HEK293 (cell line): ENCODE results near the gene CTNNBL1.

ENCODE experiments used
- CTCF ChIA-PET: fragments of 350-600 bp; formaldehyde crosslinking; extraction: SDS; loops from one replicate; lab custom pipeline; 2021; ENCODE audit warnings: antibody characterized with exemption; lab: Yijun Ruan, JAX
- POLR2A ChIA-PET: fragments of 300-600 bp; formaldehyde crosslinking; extraction: SDS; loops from one replicate; lab custom pipeline; 2020; ENCODE audit warnings: antibody characterized with exemption, inconsistent platforms; lab: Yijun Ruan, JAX
- H3K27ac ChIP-seq: fragments of 200-500 bp; sonication (Bioruptor generic); 2 replicates; pipeline ENCODE4 v1.5.1; 2014; ENCODE audit warnings: low read depth, low read length, control low read depth, inconsistent platforms; ENCODE audit errors: extremely low read depth
- H3K36me3 ChIP-seq, 2 experiments: fragments of 200-500 bp in 1 of 2; sonication (Bioruptor generic) in 1 of 2; 1 replicate in 1 of 2; 2 replicates in 1 of 2; pipeline ENCODE4 v1.5.1; 2014 to 2017; ENCODE audit warnings: inconsistent platforms in 2 of 2, low read length in 2 of 2; ENCODE audit not compliant: control insufficient read depth in 2 of 2, insufficient read depth in 1 of 2
- H3K4me1 ChIP-seq: fragments of 200-500 bp; sonication (Bioruptor generic); 2 replicates; pipeline ENCODE4 v1.5.1; 2014; ENCODE audit warnings: mild to moderate bottlenecking, low read length, inconsistent platforms; ENCODE audit not compliant: control insufficient read depth, insufficient read depth
- H3K4me3 ChIP-seq: 2 replicates; pipeline ENCODE4 v1.5.1; 2011; ENCODE audit warnings: low read depth, mild to moderate bottlenecking, control low read depth, low read length, moderate library complexity
- H3K9me3 ChIP-seq: fragments of 200-500 bp; sonication (Bioruptor generic); 2 replicates; pipeline ENCODE4 v1.5.1; 2014; ENCODE audit warnings: low read depth, low read length, inconsistent platforms; ENCODE audit not compliant: control insufficient read depth, insufficient read depth
- GLI4 ChIP-seq: fragments of 450-650 bp; formaldehyde crosslinking; IDR thresholded peaks from 2 replicates; pipeline ENCODE4 v1.5.1; 2016; ENCODE audit warnings: missing biosample characterization, missing genetic modification characterization
- IKZF3 ChIP-seq: fragments of 450-650 bp; IDR thresholded peaks from 2 replicates; pipeline ENCODE4 v1.5.0; 2018; ENCODE audit warnings: missing biosample characterization, mild to moderate bottlenecking, missing genetic modification characterization, moderate library complexity
- SP2 ChIP-seq: fragments of 450-650 bp; formaldehyde crosslinking; IDR thresholded peaks from 2 replicates; pipeline ENCODE4 v1.5.1; 2016; ENCODE audit warnings: missing biosample characterization, missing genetic modification characterization
- SP7 ChIP-seq: fragments of 450-650 bp; formaldehyde crosslinking; IDR thresholded peaks from 2 replicates; pipeline ENCODE4 v1.5.1; 2016; ENCODE audit warnings: missing biosample characterization, missing genetic modification characterization
- WT1 ChIP-seq: fragments of 450-650 bp; formaldehyde crosslinking; IDR thresholded peaks from 2 replicates; pipeline ENCODE4 v1.5.1; 2016; ENCODE audit warnings: missing biosample characterization, missing genetic modification characterization
- ZBTB7A ChIP-seq: fragments of 450-650 bp; formaldehyde crosslinking; IDR thresholded peaks from 2 replicates; pipeline ENCODE4 v1.5.1; 2016; ENCODE audit warnings: low read depth, missing biosample characterization, missing genetic modification characterization
- ZEB2 ChIP-seq: fragments of 450-650 bp; formaldehyde crosslinking; IDR thresholded peaks from 2 replicates; pipeline ENCODE4 v1.5.1; 2016; ENCODE audit warnings: missing biosample characterization, missing genetic modification characterization
- ZFP69B ChIP-seq: fragments of 450-650 bp; formaldehyde crosslinking; IDR thresholded peaks from 2 replicates; pipeline ENCODE4 v1.5.1; 2016; ENCODE audit warnings: missing biosample characterization, missing genetic modification characterization
- ZNF138 ChIP-seq: fragments of 450-650 bp; formaldehyde crosslinking; IDR thresholded peaks from 2 replicates; pipeline ENCODE4 v1.5.1; 2016; ENCODE audit warnings: missing biosample characterization, missing genetic modification characterization, borderline replicate concordance
- ZNF202 ChIP-seq: fragments of 450-650 bp; formaldehyde crosslinking; IDR thresholded peaks from 2 replicates; pipeline ENCODE4 v1.5.1; 2016; ENCODE audit warnings: missing biosample characterization, missing genetic modification characterization, borderline replicate concordance
- ZNF24 ChIP-seq: fragments of 450-650 bp; formaldehyde crosslinking; IDR thresholded peaks from 2 replicates; pipeline ENCODE4 v1.5.1; 2016; ENCODE audit warnings: missing biosample characterization, missing genetic modification characterization
- ZNF274 ChIP-seq, 2 experiments: fragments of 200-500 bp in 1 of 2; fragments of 450-650 bp in 1 of 2; sonication (Bioruptor generic) in 1 of 2; formaldehyde crosslinking in 1 of 2; IDR thresholded peaks; 2 replicates each; pipeline versions ENCODE4 v1.5.1 to v1.6.1; 2014 to 2016; ENCODE audit warnings: borderline replicate concordance in 1 of 2, inconsistent platforms in 1 of 2, low read length in 1 of 2, missing biosample characterization in 1 of 2, missing genetic modification characterization in 1 of 2
- ZNF37A ChIP-seq: fragments of 450-650 bp; IDR thresholded peaks from 2 replicates; pipeline ENCODE4 v1.5.1; 2018; ENCODE audit warnings: missing biosample characterization, missing genetic modification characterization
- ZNF433 ChIP-seq: fragments of 450-650 bp; formaldehyde crosslinking; IDR thresholded peaks from 2 replicates; pipeline ENCODE4 v1.5.1; 2016; ENCODE audit warnings: missing biosample characterization, missing genetic modification characterization, low read depth
- ZNF510 ChIP-seq: fragments of 450-650 bp; formaldehyde crosslinking; IDR thresholded peaks from 2 replicates; pipeline ENCODE4 v1.5.1; 2018; ENCODE audit warnings: mild to moderate bottlenecking, missing genetic modification characterization, missing biosample characterization; ENCODE audit not compliant: insufficient replicate concordance
- ZNF521 ChIP-seq: fragments of 450-650 bp; formaldehyde crosslinking; IDR thresholded peaks from 2 replicates; pipeline ENCODE4 v1.5.1; 2017; ENCODE audit warnings: missing biosample characterization, mild to moderate bottlenecking, missing genetic modification characterization
- ZNF529 ChIP-seq: fragments of 450-650 bp; formaldehyde crosslinking; IDR thresholded peaks from 2 replicates; pipeline ENCODE4 v1.5.1; 2017; ENCODE audit warnings: missing genetic modification characterization, missing biosample characterization; ENCODE audit not compliant: insufficient replicate concordance
- ZNF792 ChIP-seq: fragments of 450-650 bp; formaldehyde crosslinking; IDR thresholded peaks from 2 replicates; pipeline ENCODE4 v1.5.1; 2016; ENCODE audit warnings: missing biosample characterization, missing genetic modification characterization
- ZXDB ChIP-seq: fragments of 450-650 bp; formaldehyde crosslinking; IDR thresholded peaks from 2 replicates; pipeline ENCODE4 v1.5.1; 2016; ENCODE audit warnings: missing biosample characterization, missing genetic modification characterization
- TF ChIP-seq, protein P1 (sequence below): fragments of 450-650 bp; formaldehyde crosslinking; IDR thresholded peaks from 2 replicates; pipeline ENCODE4 v1.5.1; 2016; ENCODE audit warnings: missing biosample characterization, missing genetic modification characterization, borderline replicate concordance
- TF ChIP-seq, protein P2 (sequence below): fragments of 450-650 bp; formaldehyde crosslinking; IDR thresholded peaks from 2 replicates; pipeline ENCODE4 v1.5.1; 2016; ENCODE audit warnings: missing biosample characterization, missing genetic modification characterization
- TF ChIP-seq, protein P3 (sequence below): fragments of 450-650 bp; formaldehyde crosslinking; IDR thresholded peaks from 2 replicates; pipeline ENCODE4 v1.5.1; 2016; ENCODE audit warnings: missing biosample characterization, missing genetic modification characterization
- TF ChIP-seq, protein P4 (sequence below): fragments of 450-650 bp; formaldehyde crosslinking; IDR thresholded peaks from 2 replicates; pipeline ENCODE4 v1.5.1; 2017; ENCODE audit warnings: missing biosample characterization, missing genetic modification characterization
- TF ChIP-seq, protein P5 (sequence below): fragments of 450-650 bp; formaldehyde crosslinking; IDR thresholded peaks from 2 replicates; pipeline ENCODE4 v1.5.1; 2016; ENCODE audit warnings: missing biosample characterization, missing genetic modification characterization

CTNNBL1 gene

DNA sequence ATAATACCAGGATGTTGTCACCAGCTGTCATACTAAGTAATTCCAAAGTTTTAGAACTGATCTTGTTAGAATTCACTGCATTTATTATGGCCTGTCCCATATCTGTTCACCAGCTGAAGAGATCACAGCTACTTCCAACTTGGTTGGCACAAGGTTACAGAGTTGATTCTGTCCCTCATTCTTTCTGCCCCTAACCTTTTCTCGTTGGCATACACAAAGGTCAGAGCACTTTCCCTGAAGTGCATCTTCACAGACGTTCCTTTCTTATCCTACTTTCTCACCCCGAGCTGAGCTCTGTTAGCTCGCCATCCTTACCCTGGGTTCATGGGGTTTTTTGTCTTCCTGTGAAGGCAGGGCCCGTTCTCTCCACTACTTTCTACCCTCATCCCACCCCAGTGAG lies 143.1 kb downstream of the CTNNBL1 start:
- H3K4me1 ChIP-seq = peaks cover 14% of the 10 kb centered on the region
- no peaks in the 10 kb centered on the region for H3K9me3 ChIP-seq
- H3K36me3 ChIP-seq = peaks cover 0 to under 1% of the 10 kb centered on the region in 2 experiments; a peak in 1 of 3 replicates
- TF ChIP-seq, protein P1, sequence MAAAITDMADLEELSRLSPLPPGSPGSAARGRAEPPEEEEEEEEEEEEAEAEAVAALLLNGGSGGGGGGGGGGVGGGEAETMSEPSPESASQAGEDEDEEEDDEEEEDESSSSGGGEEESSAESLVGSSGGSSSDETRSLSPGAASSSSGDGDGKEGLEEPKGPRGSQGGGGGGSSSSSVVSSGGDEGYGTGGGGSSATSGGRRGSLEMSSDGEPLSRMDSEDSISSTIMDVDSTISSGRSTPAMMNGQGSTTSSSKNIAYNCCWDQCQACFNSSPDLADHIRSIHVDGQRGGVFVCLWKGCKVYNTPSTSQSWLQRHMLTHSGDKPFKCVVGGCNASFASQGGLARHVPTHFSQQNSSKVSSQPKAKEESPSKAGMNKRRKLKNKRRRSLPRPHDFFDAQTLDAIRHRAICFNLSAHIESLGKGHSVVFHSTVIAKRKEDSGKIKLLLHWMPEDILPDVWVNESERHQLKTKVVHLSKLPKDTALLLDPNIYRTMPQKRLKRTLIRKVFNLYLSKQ (tag by site-specific recombination) = no peak
- TF ChIP-seq, protein P2, sequence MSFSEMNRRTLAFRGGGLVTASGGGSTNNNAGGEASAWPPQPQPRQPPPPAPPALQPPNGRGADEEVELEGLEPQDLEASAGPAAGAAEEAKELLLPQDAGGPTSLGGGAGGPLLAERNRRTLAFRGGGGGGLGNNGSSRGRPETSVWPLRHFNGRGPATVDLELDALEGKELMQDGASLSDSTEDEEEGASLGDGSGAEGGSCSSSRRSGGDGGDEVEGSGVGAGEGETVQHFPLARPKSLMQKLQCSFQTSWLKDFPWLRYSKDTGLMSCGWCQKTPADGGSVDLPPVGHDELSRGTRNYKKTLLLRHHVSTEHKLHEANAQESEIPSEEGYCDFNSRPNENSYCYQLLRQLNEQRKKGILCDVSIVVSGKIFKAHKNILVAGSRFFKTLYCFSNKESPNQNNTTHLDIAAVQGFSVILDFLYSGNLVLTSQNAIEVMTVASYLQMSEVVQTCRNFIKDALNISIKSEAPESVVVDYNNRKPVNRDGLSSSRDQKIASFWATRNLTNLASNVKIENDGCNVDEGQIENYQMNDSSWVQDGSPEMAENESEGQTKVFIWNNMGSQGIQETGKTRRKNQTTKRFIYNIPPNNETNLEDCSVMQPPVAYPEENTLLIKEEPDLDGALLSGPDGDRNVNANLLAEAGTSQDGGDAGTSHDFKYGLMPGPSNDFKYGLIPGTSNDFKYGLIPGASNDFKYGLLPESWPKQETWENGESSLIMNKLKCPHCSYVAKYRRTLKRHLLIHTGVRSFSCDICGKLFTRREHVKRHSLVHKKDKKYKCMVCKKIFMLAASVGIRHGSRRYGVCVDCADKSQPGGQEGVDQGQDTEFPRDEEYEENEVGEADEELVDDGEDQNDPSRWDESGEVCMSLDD (tag by site-specific recombination) = no peak
- TF ChIP-seq ZNF792 (tag by site-specific recombination) (no peak), ZBTB7A (no peak), SP2 (no peak)
- POLR2A ChIA-PET = no interaction called here
- no peak overlapping the region for H3K4me3 ChIP-seq
- CTCF ChIA-PET = interaction anchor here (0.5 to 0.7 kb wide), 2 partner anchors 65 to 329 kb away, joined by 3 read pairs; no protein-coding TSS in a partner anchor
- no peak overlapping the region for H3K27ac ChIP-seq

DNA sequence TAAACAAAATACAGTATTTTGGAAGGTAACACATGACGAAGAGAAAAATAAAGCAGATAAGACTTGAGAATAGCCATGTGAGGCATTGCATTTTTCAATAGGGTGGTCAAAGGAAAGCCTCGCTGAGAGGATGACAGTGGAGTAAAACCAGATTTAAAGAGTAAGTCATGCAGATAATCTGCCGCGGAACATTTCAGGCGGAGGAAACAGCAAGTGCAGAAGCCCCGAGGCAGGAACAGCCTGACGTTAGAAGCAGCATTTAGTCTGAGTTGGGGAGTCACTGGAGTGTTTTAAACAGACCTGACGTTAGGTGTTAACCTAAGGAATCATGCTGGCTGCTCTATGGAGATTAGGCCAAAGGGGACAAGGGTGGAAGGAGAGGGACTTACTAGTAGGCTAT lies 144.1 kb downstream of the CTNNBL1 start:
- no peaks in the 10 kb centered on the region for H3K9me3 ChIP-seq
- no peak overlapping the region for H3K4me3 ChIP-seq
- CTCF ChIA-PET = interaction anchor here (0.6 kb wide), 1 partner anchor 116 kb away, joined by 4 read pairs; no protein-coding TSS in a partner anchor
- H3K27ac ChIP-seq = no peak overlapping the region
- no peak for TF ChIP-seq ZBTB7A
- TF ChIP-seq ZNF202 (tag by site-specific recombination) = no peak
- no peak for TF ChIP-seq ZNF521
- TF ChIP-seq ZNF510 (tag by site-specific recombination) = no peak
- no peak for TF ChIP-seq ZEB2
- no peak for TF ChIP-seq ZFP69B (tag by site-specific recombination)
- TF ChIP-seq, protein P3, sequence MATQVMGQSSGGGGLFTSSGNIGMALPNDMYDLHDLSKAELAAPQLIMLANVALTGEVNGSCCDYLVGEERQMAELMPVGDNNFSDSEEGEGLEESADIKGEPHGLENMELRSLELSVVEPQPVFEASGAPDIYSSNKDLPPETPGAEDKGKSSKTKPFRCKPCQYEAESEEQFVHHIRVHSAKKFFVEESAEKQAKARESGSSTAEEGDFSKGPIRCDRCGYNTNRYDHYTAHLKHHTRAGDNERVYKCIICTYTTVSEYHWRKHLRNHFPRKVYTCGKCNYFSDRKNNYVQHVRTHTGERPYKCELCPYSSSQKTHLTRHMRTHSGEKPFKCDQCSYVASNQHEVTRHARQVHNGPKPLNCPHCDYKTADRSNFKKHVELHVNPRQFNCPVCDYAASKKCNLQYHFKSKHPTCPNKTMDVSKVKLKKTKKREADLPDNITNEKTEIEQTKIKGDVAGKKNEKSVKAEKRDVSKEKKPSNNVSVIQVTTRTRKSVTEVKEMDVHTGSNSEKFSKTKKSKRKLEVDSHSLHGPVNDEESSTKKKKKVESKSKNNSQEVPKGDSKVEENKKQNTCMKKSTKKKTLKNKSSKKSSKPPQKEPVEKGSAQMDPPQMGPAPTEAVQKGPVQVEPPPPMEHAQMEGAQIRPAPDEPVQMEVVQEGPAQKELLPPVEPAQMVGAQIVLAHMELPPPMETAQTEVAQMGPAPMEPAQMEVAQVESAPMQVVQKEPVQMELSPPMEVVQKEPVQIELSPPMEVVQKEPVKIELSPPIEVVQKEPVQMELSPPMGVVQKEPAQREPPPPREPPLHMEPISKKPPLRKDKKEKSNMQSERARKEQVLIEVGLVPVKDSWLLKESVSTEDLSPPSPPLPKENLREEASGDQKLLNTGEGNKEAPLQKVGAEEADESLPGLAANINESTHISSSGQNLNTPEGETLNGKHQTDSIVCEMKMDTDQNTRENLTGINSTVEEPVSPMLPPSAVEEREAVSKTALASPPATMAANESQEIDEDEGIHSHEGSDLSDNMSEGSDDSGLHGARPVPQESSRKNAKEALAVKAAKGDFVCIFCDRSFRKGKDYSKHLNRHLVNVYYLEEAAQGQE = no peak
- no peak for TF ChIP-seq IKZF3 (tag by site-specific recombination)
- TF ChIP-seq ZNF529 (tag by site-specific recombination) = no peak
- TF ChIP-seq, protein P4, sequence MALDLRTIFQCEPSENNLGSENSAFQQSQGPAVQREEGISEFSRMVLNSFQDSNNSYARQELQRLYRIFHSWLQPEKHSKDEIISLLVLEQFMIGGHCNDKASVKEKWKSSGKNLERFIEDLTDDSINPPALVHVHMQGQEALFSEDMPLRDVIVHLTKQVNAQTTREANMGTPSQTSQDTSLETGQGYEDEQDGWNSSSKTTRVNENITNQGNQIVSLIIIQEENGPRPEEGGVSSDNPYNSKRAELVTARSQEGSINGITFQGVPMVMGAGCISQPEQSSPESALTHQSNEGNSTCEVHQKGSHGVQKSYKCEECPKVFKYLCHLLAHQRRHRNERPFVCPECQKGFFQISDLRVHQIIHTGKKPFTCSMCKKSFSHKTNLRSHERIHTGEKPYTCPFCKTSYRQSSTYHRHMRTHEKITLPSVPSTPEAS (tag by site-specific recombination) = no peak
- no peak for TF ChIP-seq SP7 (tag by site-specific recombination)
- no peak for TF ChIP-seq ZNF24 (tag by site-specific recombination)
- TF ChIP-seq, protein P5, sequence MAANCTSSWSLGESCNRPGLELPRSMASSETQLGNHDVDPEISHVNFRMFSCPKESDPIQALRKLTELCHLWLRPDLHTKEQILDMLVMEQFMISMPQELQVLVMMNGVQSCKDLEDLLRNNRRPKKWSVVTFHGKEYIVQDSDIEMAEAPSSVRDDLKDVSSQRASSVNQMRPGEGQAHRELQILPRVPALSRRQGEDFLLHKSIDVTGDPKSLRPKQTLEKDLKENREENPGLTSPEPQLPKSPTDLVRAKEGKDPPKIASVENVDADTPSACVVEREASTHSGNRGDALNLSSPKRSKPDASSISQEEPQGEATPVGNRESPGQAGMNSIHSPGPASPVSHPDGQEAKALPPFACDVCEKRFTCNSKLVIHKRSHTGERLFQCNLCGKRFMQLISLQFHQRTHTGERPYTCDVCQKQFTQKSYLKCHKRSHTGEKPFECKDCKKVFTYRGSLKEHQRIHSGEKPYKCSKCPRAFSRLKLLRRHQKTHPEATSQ (tag by site-specific recombination) = no peak
- no peak for TF ChIP-seq WT1 (tag by site-specific recombination)
- TF ChIP-seq ZNF274 (IDR thresholded peaks at IDR 0.05; ENCODE audit: low read length) = no peak
- TF ChIP-seq ZNF274 (tag by site-specific recombination; IDR thresholded peaks at IDR 0.05; ENCODE audit: borderline replicate concordance) = no peak
- TF ChIP-seq ZNF433 (tag by site-specific recombination) = no peak
- TF ChIP-seq ZXDB (tag by site-specific recombination) = no peak
- no peak for TF ChIP-seq ZNF37A (tag by site-specific recombination)
- no peak for TF ChIP-seq ZNF138 (tag by site-specific recombination)
- TF ChIP-seq GLI4 (tag by site-specific recombination) = no peak
- H3K4me1 ChIP-seq = peaks cover 14% of the 10 kb centered on the region
- POLR2A ChIA-PET = no interaction called here
- peaks cover 0 to 11% of the 10 kb centered on the region in 2 experiments; a peak in 1 of 3 replicates for H3K36me3 ChIP-seq
